HEK293 (cell line): ENCODE measurements around the gene LGALS8.
"Not testable (repeated sequence)": the region's sequence is repeated elsewhere in the genome, so short reads cannot be mapped to it uniquely, and the experiment has no call there.

Experiments
- CTCF ChIA-PET: fragments of 350-600 bp; formaldehyde crosslinking; extraction: SDS; loops from one replicate; lab custom pipeline; 2021; ENCODE audit warnings: antibody characterized with exemption; lab: Yijun Ruan, JAX
- POLR2A ChIA-PET: fragments of 300-600 bp; formaldehyde crosslinking; extraction: SDS; loops from one replicate; lab custom pipeline; 2020; ENCODE audit warnings: antibody characterized with exemption, inconsistent platforms; lab: Yijun Ruan, JAX
- H3K27ac ChIP-seq: fragments of 200-500 bp; sonication (Bioruptor generic); 2 replicates; pipeline ENCODE4 v1.5.1; 2014; ENCODE audit warnings: low read depth, low read length, control low read depth, inconsistent platforms; ENCODE audit errors: extremely low read depth
- H3K36me3 ChIP-seq, 2 experiments: fragments of 200-500 bp in 1 of 2; sonication (Bioruptor generic) in 1 of 2; 1 replicate in 1 of 2; 2 replicates in 1 of 2; pipeline ENCODE4 v1.5.1; 2014 to 2017; ENCODE audit warnings: inconsistent platforms in 2 of 2, low read length in 2 of 2; ENCODE audit not compliant: control insufficient read depth in 2 of 2, insufficient read depth in 1 of 2
- H3K4me1 ChIP-seq: fragments of 200-500 bp; sonication (Bioruptor generic); 2 replicates; pipeline ENCODE4 v1.5.1; 2014; ENCODE audit warnings: mild to moderate bottlenecking, low read length, inconsistent platforms; ENCODE audit not compliant: control insufficient read depth, insufficient read depth
- H3K4me3 ChIP-seq: 2 replicates; pipeline ENCODE4 v1.5.1; 2011; ENCODE audit warnings: low read depth, mild to moderate bottlenecking, control low read depth, low read length, moderate library complexity
- H3K9me3 ChIP-seq: fragments of 200-500 bp; sonication (Bioruptor generic); 2 replicates; pipeline ENCODE4 v1.5.1; 2014; ENCODE audit warnings: low read depth, low read length, inconsistent platforms; ENCODE audit not compliant: control insufficient read depth, insufficient read depth
- HOXC10 ChIP-seq: sonication (generic); formaldehyde crosslinking; IDR thresholded peaks from 2 replicates; pipeline ENCODE4 v1.8.1; 2023; ENCODE audit warnings: mild to moderate bottlenecking, missing genetic modification reagents
- IKZF3 ChIP-seq: fragments of 450-650 bp; IDR thresholded peaks from 2 replicates; pipeline ENCODE4 v1.5.0; 2018; ENCODE audit warnings: missing biosample characterization, mild to moderate bottlenecking, missing genetic modification characterization, moderate library complexity
- KLF7 ChIP-seq: fragments of 450-650 bp; formaldehyde crosslinking; IDR thresholded peaks from 2 replicates; pipeline ENCODE4 v1.5.1; 2016; ENCODE audit warnings: missing biosample characterization, missing genetic modification characterization, borderline replicate concordance
- PRDM1 ChIP-seq: fragments of 450-650 bp; formaldehyde crosslinking; IDR thresholded peaks from 2 replicates; pipeline ENCODE4; 2016; ENCODE audit warnings: missing biosample characterization, missing genetic modification characterization
- SCRT2 ChIP-seq: fragments of 450-650 bp; formaldehyde crosslinking; IDR thresholded peaks from 2 replicates; pipeline ENCODE4 v1.5.1; 2016; ENCODE audit warnings: missing biosample characterization, missing genetic modification characterization
- ZBTB8A ChIP-seq: fragments of 450-650 bp; formaldehyde crosslinking; IDR thresholded peaks from 2 replicates; pipeline ENCODE4 v1.5.1; 2016; ENCODE audit warnings: missing biosample characterization, missing genetic modification characterization
- ZFP69B ChIP-seq: fragments of 450-650 bp; formaldehyde crosslinking; IDR thresholded peaks from 2 replicates; pipeline ENCODE4 v1.5.1; 2016; ENCODE audit warnings: missing biosample characterization, missing genetic modification characterization
- ZIC2 ChIP-seq: fragments of 450-650 bp; formaldehyde crosslinking; IDR thresholded peaks from 2 replicates; pipeline ENCODE4 v1.5.1; 2016; ENCODE audit warnings: missing biosample characterization, missing genetic modification characterization
- ZNF146 ChIP-seq: fragments of 450-650 bp; formaldehyde crosslinking; IDR thresholded peaks from 2 replicates; pipeline ENCODE4 v1.5.1; 2016; ENCODE audit warnings: missing biosample characterization, missing genetic modification characterization
- ZNF148 ChIP-seq: fragments of 450-650 bp; formaldehyde crosslinking; IDR thresholded peaks from 2 replicates; pipeline ENCODE4 v1.5.0; 2017; ENCODE audit warnings: missing biosample characterization, missing genetic modification characterization, borderline replicate concordance
- ZNF214 ChIP-seq: fragments of 450-650 bp; formaldehyde crosslinking; IDR thresholded peaks from 2 replicates; pipeline ENCODE4 v1.5.1; 2017; ENCODE audit warnings: missing biosample characterization, mild to moderate bottlenecking, missing genetic modification characterization, borderline replicate concordance
- ZNF24 ChIP-seq: fragments of 450-650 bp; formaldehyde crosslinking; IDR thresholded peaks from 2 replicates; pipeline ENCODE4 v1.5.1; 2016; ENCODE audit warnings: missing biosample characterization, missing genetic modification characterization
- ZNF292 ChIP-seq: fragments of 450-650 bp; formaldehyde crosslinking; IDR thresholded peaks from 2 replicates; pipeline ENCODE4 v1.5.1; 2016; ENCODE audit warnings: low read depth, missing biosample characterization, missing genetic modification characterization, borderline replicate concordance
- ZNF518A ChIP-seq: fragments of 450-650 bp; formaldehyde crosslinking; conservative IDR thresholded peaks from 2 replicates; pipeline ENCODE4 v1.5.1; 2016; ENCODE audit warnings: low read depth, missing biosample characterization, missing genetic modification characterization
- ZNF548 ChIP-seq: fragments of 450-650 bp; formaldehyde crosslinking; IDR thresholded peaks from 2 replicates; pipeline ENCODE4 v1.5.1; 2016; ENCODE audit warnings: missing biosample characterization, missing genetic modification characterization
- ZNF560 ChIP-seq: fragments of 450-650 bp; formaldehyde crosslinking; IDR thresholded peaks from 2 replicates; pipeline ENCODE4 v1.5.1; 2017; ENCODE audit warnings: missing biosample characterization, missing genetic modification characterization, borderline replicate concordance
- ZNF670 ChIP-seq: fragments of 450-650 bp; formaldehyde crosslinking; IDR thresholded peaks from 2 replicates; pipeline ENCODE4 v1.5.1; 2016; ENCODE audit warnings: missing biosample characterization, missing genetic modification characterization, low read depth
- ZNF701 ChIP-seq: fragments of 450-650 bp; formaldehyde crosslinking; IDR thresholded peaks from 2 replicates; pipeline ENCODE4 v1.5.1; 2016; ENCODE audit warnings: missing biosample characterization, missing genetic modification characterization
- ZNF747 ChIP-seq: fragments of 450-650 bp; formaldehyde crosslinking; IDR thresholded peaks from 2 replicates; pipeline ENCODE4 v1.5.1; 2016; ENCODE audit warnings: missing biosample characterization, missing genetic modification characterization
- ZNF791 ChIP-seq: fragments of 450-650 bp; formaldehyde crosslinking; IDR thresholded peaks from 2 replicates; pipeline ENCODE4 v1.5.1; 2016; ENCODE audit warnings: missing biosample characterization, missing genetic modification characterization
- TF ChIP-seq, protein P1 (sequence below): fragments of 450-650 bp; formaldehyde crosslinking; IDR thresholded peaks from 2 replicates; pipeline ENCODE4 v1.5.1; 2016; ENCODE audit warnings: missing biosample characterization, missing genetic modification characterization
- TF ChIP-seq, protein P2 (sequence below): fragments of 450-650 bp; formaldehyde crosslinking; IDR thresholded peaks from 2 replicates; pipeline ENCODE4 v1.5.1; 2016; ENCODE audit warnings: missing biosample characterization, missing genetic modification characterization

LGALS8 gene

GRCh38 chr1:236502972-236503639 is 20.7 kb upstream of the LGALS8 start (continued):
- TF ChIP-seq ZNF701 (tag by site-specific recombination) (no peak), ZNF747 (tag by site-specific recombination) (no peak), ZBTB8A (tag by site-specific recombination) (no peak), ZNF670 (no peak), SCRT2 (no peak), ZNF148 (tag by site-specific recombination) (no peak), ZNF292 (tag by site-specific recombination) (no peak), ZNF548 (tag by site-specific recombination) (no peak), KLF7 (tag by site-specific recombination) (no peak), ZFP69B (tag by site-specific recombination) (no peak), HOXC10 (no peak), ZNF24 (tag by site-specific recombination) (no peak), IKZF3 (tag by site-specific recombination) (0 out of 2 replicates have a peak, but pooled peaks have one; percentile 36), ZNF214 (tag by site-specific recombination) (no peak), ZNF146 (tag by site-specific recombination) (no peak), PRDM1 (tag by site-specific recombination) (no peak), ZIC2 (peak; percentile 33; the same call in 1 of the 2 replicates), ZNF560 (no peak), ZNF518A (tag by site-specific recombination) (peak; percentile 61; the same call in 1 of the 2 replicates), ZNF791 (tag by site-specific recombination) (no peak)
- TF ChIP-seq, protein P1, sequence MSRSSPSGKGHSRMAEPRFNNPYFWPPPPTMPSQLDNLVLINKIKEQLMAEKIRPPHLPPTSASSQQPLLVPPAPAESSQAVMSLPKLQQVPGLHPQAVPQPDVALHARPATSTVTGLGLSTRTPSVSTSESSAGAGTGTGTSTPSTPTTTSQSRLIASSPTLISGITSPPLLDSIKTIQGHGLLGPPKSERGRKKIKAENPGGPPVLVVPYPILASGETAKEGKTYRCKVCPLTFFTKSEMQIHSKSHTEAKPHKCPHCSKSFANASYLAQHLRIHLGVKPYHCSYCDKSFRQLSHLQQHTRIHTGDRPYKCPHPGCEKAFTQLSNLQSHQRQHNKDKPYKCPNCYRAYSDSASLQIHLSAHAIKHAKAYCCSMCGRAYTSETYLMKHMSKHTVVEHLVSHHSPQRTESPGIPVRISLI: peak; percentile 88
- TF ChIP-seq, protein P2, sequence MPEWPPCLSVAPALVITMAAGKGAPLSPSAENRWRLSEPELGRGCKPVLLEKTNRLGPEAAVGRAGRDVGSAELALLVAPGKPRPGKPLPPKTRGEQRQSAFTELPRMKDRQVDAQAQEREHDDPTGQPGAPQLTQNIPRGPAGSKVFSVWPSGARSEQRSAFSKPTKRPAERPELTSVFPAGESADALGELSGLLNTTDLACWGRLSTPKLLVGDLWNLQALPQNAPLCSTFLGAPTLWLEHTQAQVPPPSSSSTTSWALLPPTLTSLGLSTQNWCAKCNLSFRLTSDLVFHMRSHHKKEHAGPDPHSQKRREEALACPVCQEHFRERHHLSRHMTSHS (tag by site-specific recombination): no peak

DNA sequence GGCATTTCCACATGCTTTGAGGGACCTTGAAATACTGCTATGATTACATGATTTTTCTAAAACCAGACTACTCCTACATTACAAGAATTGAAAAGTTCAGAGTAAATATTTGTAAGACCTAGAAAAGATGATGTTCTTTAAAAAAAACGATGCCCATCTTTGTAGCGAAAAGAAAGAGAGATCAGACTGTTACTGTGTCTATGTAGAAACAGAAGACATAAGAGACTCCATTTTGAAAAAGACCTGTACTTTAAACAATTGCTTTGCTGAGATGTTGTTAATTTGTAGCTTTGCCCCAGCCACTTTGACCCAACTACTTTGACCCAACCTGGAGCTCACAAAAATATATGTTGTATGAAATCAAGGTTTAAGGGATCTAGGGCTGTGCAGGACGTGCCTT is 19.4 kb upstream of the LGALS8 start:
- POLR2A ChIA-PET, H3K4me3 ChIP-seq, H3K36me3 ChIP-seq, H3K9me3 ChIP-seq, H3K27ac ChIP-seq: not testable (repeated sequence)
- H3K4me1 ChIP-seq: peaks cover 16% of the 10 kb centered on the region
- CTCF ChIA-PET: interaction anchor here (0.8 kb wide), 1 partner anchor 53 kb away, joined by 3 read pairs; no protein-coding TSS in a partner anchor
